Measurements from ENCODE around the gene TCOF1. TPM values are rescaled to one million over a fixed set of nuclear protein-coding genes. Genes with fewer than 3 reads are reported as not detected.

The TCOF1 gene
- total RNA-seq, 1 donor from 2014 or later: 47.5 TPM

- H4K20me1 ChIP-seq (ENCODE audit: insufficient read depth, low read length): no peaks in the 10 kb centered on the region
- no peak for TF ChIP-seq EZH2 (IDR thresholded peaks at IDR 0.05; ENCODE audit: insufficient read depth, low read length)
- TF ChIP-seq CTCF (IDR thresholded peaks at IDR 0.05; ENCODE audit: insufficient read depth, low read depth, low read length): no peak
- H3K4me3 ChIP-seq (ENCODE audit: insufficient read depth, low read depth, low read length): no peak overlapping the region
- H3K79me2 ChIP-seq (ENCODE audit: insufficient read depth, low read length): no peaks in the 10 kb centered on the region
- Mint-ChIP-seq H3K4me1 (ENCODE audit: low read depth, unreplicated experiment) (peaks cover 13% of the 10 kb centered on the region), H3K9me3 (ENCODE audit: unreplicated experiment) (no peaks in the 10 kb centered on the region), H3K27ac (ENCODE audit: unreplicated experiment) (no peak overlapping the region), H3K4me3 (ENCODE audit: unreplicated experiment) (no peak overlapping the region), H3K36me3 (ENCODE audit: low read depth, unreplicated experiment) (no peaks in the 10 kb centered on the region), H3K27me3 (ENCODE audit: low read depth, unreplicated experiment) (peaks cover 6% of the 10 kb centered on the region)
- H3K9ac ChIP-seq (ENCODE audit: low read length): no peak overlapping the region
- H2AFZ ChIP-seq (ENCODE audit: low read depth, low read length): no peak overlapping the region
- no peaks in the 10 kb centered on the region for H3K36me3 ChIP-seq (ENCODE audit: insufficient read depth, low read length)
- H3K4me1 ChIP-seq (ENCODE audit: insufficient read depth, low read length): peaks cover 5% of the 10 kb centered on the region
- no peak overlapping the region for H3K4me2 ChIP-seq (ENCODE audit: low read length)
- no peaks in the 10 kb centered on the region for H3K9me3 ChIP-seq (ENCODE audit: insufficient read depth, low read depth, low read length)
- DNase-seq (ENCODE audit: low read depth) (no peak), FAIRE-seq (no peak)
- H3K27ac ChIP-seq (ENCODE audit: low read depth, low read length): no peak overlapping the region
- no peaks in the 10 kb centered on the region for H3K27me3 ChIP-seq (ENCODE audit: insufficient read depth, low read length)
These were observed 5.1 kb upstream of the TCOF1 start for GRCh38 chr5:150352244-150353031.

- H4K20me1 ChIP-seq (ENCODE audit: insufficient read depth, low read length): no peaks in the 10 kb centered on the region
- peaks cover 5% of the 10 kb centered on the region for H3K4me1 ChIP-seq (ENCODE audit: insufficient read depth, low read length)
These were observed 4.3 kb upstream of the TCOF1 start for GRCh38 chr5:150353032-150353675.

More at GRCh38 chr5:150353032-150353675, 4.3 kb upstream of the TCOF1 start:
- no peak for FAIRE-seq
- Mint-ChIP-seq H3K27me3 (ENCODE audit: low read depth, unreplicated experiment) (peaks cover 6% of the 10 kb centered on the region), H3K4me1 (ENCODE audit: low read depth, unreplicated experiment) (peaks cover 13% of the 10 kb centered on the region), H3K4me3 (ENCODE audit: unreplicated experiment) (no peak overlapping the region), H3K27ac (ENCODE audit: unreplicated experiment) (no peak overlapping the region), H3K36me3 (ENCODE audit: low read depth, unreplicated experiment) (no peaks in the 10 kb centered on the region), H3K9me3 (ENCODE audit: unreplicated experiment) (no peaks in the 10 kb centered on the region)
- H3K9me3 ChIP-seq (ENCODE audit: insufficient read depth, low read depth, low read length): no peaks in the 10 kb centered on the region
- H3K4me3 ChIP-seq (ENCODE audit: insufficient read depth, low read depth, low read length): no peak overlapping the region
- no peaks in the 10 kb centered on the region for H3K27me3 ChIP-seq (ENCODE audit: insufficient read depth, low read length)
- H3K36me3 ChIP-seq (ENCODE audit: insufficient read depth, low read length): no peaks in the 10 kb centered on the region
- DNase-seq (ENCODE audit: low read depth): no peak
- no peak overlapping the region for H3K9ac ChIP-seq (ENCODE audit: low read length)
- H3K27ac ChIP-seq (ENCODE audit: low read depth, low read length): no peak overlapping the region
- TF ChIP-seq CTCF (IDR thresholded peaks at IDR 0.05; ENCODE audit: insufficient read depth, low read depth, low read length) (no peak), EZH2 (IDR thresholded peaks at IDR 0.05; ENCODE audit: insufficient read depth, low read length) (no peak)
- no peak overlapping the region for H2AFZ ChIP-seq (ENCODE audit: low read depth, low read length)
- no peak overlapping the region for H3K4me2 ChIP-seq (ENCODE audit: low read length)
- H3K79me2 ChIP-seq (ENCODE audit: insufficient read depth, low read length): peaks cover 6% of the 10 kb centered on the region
